PC-9 (cell line): ENCODE measurements around the gene FARSA. TPM values are rescaled to one million over a fixed set of nuclear protein-coding genes. Genes with fewer than 3 reads are reported as not detected.
A peak's percentile ranks its signal among the peaks of the same experiment; 100 is the strongest.

Experiments
- BruUV-seq: library from RNA; stranded (reverse); fragments of 400-500 nt; replicated peaks from 2 replicates; lab custom pipeline; 2021; lab: Mats Ljungman, UMichigan
- CTCF ChIA-PET: fragments of 300-600 bp; sonication (Branson Sonifier 250); formaldehyde crosslinking; loops from one replicate; lab custom pipeline; 2022; ENCODE audit warnings: antibody characterized with exemption; lab: Charles Lee
- POLR2A ChIA-PET: fragments of 300-600 bp; sonication (Branson Sonifier 250); formaldehyde crosslinking; loops from one replicate; lab custom pipeline; 2022; ENCODE audit warnings: antibody characterized with exemption; ENCODE audit not compliant: unreplicated experiment; lab: Charles Lee
- DNase-seq, 2 experiments: peaks; one replicate each; pipeline versions ENCODE4 v3.0.0 to v3.0.0-alpha.2; 2015 to 2022; ENCODE audit warnings: mixed read lengths in 1 of 2
- H2AFZ ChIP-seq: fragments of 200-600 bp; sonication (generic); 2 replicates; pipeline ENCODE4 v1.8.1; 2017; ENCODE audit warnings: antibody characterized with exemption
- H3F3A ChIP-seq: fragments of 200-600 bp; sonication (generic); 2 replicates; pipeline ENCODE4 v1.8.1; 2017; ENCODE audit warnings: antibody characterized with exemption, mild to moderate bottlenecking, low read depth; ENCODE audit not compliant: insufficient read depth
- H3K27ac ChIP-seq: fragments of 200-600 bp; sonication (generic); 2 replicates; pipeline ENCODE4 v1.6.1; 2016; ENCODE audit warnings: mixed run types
- H3K27me3 ChIP-seq: fragments of 200-600 bp; sonication (generic); 2 replicates; pipeline ENCODE4 v1.6.1; 2016; ENCODE audit warnings: low read depth, mixed run types; ENCODE audit not compliant: insufficient read depth
- H3K36me3 ChIP-seq: fragments of 200-600 bp; sonication (generic); 2 replicates; pipeline ENCODE4 v1.6.1; 2016; ENCODE audit warnings: low read depth, mixed run types
- H3K4me1 ChIP-seq: fragments of 200-600 bp; sonication (generic); replicated peaks from 2 replicates; pipeline ENCODE4 v1.6.1; 2016; ENCODE audit warnings: mixed run types; ENCODE audit not compliant: insufficient read depth
- H3K4me2 ChIP-seq: fragments of 200-600 bp; sonication (generic); 2 replicates; pipeline ENCODE4 v1.6.1; 2017; ENCODE audit warnings: mixed run types
- H3K4me3 ChIP-seq: fragments of 200-600 bp; sonication (generic); 2 replicates; pipeline ENCODE4 v1.6.1; 2016; ENCODE audit warnings: mixed run types
- H3K79me2 ChIP-seq: fragments of 200-600 bp; sonication (generic); 2 replicates; pipeline ENCODE4 v1.6.1; 2017; ENCODE audit warnings: low read depth, mixed run types
- H3K9me2 ChIP-seq: fragments of 200-600 bp; sonication (generic); 2 replicates; pipeline ENCODE4 v1.8.1; 2017; ENCODE audit warnings: mild to moderate bottlenecking; ENCODE audit not compliant: insufficient read depth
- H3K9me3 ChIP-seq: fragments of 200-600 bp; sonication (generic); 2 replicates; pipeline ENCODE4 v1.8.1; 2016; ENCODE audit warnings: low read depth; ENCODE audit not compliant: insufficient read depth
- H4K20me1 ChIP-seq: fragments of 200-600 bp; sonication (generic); 2 replicates; pipeline ENCODE4 v1.8.1; 2017; ENCODE audit not compliant: insufficient read depth
- EZH2 ChIP-seq: fragments of 200-600 bp; sonication (generic); IDR thresholded peaks from 2 replicates; pipeline ENCODE4 v1.8.0; 2017; ENCODE audit warnings: antibody characterized with exemption, low read depth
- intact Hi-C: fragments of 100-400 bp; cut with micrococcal nuclease; formaldehyde crosslinking; loops from one replicate; pipeline ENCODE4 v1.10.0; 2022; ENCODE audit not compliant: unreplicated experiment
- total RNA-seq: library from RNA; stranded (reverse); gene quantifications from 2 replicates; pipeline ENCODE4 v1.2.3, GENCODE V29; 2021
- TF ChIP-seq, protein P1 (sequence below): fragments of 200-600 bp; sonication (generic); conservative IDR thresholded peaks from 2 replicates; pipeline ENCODE4 v1.6.1; 2017; ENCODE audit warnings: mixed run types, antibody characterized with exemption, mild to moderate bottlenecking, moderate library complexity

Gene FARSA
- total RNA-seq, 1 experiment from 2014 or later = 53.7 TPM

DNA sequence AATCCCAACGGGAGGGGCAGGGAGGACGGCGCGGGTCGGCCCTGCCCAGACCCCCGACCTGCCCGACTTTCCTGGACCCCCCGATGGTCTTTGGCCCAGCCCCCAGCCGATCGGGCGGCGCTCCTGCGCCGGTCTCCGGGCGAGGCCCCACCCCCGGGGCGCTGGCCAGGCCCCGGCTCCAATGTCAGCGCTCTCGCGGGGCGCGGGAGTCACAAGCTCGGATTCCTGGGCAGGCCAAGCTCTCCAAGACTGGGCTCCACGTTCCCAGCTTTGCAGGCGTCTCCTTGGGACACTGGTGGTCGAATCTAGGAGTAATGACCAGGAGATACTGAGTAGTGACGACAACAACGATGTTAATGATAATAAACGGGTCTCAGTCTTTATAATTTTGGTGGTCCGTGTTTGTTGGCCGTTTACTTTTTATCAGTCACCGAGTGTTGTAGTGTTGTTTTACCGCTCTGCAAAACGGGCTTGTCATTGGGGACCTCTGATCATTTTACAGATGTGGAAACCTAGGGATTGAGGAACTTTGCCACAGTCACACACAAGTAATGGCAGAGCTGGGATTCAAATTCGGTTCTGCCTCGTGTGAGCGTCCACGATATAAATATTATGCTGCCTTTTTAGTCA lies 12.7 kb upstream of the FARSA start:
- peak; percentile 70 to 73 for DNase-seq
- TF ChIP-seq, protein P1, sequence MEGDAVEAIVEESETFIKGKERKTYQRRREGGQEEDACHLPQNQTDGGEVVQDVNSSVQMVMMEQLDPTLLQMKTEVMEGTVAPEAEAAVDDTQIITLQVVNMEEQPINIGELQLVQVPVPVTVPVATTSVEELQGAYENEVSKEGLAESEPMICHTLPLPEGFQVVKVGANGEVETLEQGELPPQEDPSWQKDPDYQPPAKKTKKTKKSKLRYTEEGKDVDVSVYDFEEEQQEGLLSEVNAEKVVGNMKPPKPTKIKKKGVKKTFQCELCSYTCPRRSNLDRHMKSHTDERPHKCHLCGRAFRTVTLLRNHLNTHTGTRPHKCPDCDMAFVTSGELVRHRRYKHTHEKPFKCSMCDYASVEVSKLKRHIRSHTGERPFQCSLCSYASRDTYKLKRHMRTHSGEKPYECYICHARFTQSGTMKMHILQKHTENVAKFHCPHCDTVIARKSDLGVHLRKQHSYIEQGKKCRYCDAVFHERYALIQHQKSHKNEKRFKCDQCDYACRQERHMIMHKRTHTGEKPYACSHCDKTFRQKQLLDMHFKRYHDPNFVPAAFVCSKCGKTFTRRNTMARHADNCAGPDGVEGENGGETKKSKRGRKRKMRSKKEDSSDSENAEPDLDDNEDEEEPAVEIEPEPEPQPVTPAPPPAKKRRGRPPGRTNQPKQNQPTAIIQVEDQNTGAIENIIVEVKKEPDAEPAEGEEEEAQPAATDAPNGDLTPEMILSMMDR = no peak
- TF ChIP-seq EZH2 = no peak
- H4K20me1 ChIP-seq = peaks cover 29% of the 10 kb centered on the region
- H2AFZ ChIP-seq = no peak overlapping the region; the same call in 1 of the 2 replicates
- POLR2A ChIA-PET = interaction anchor here (0.6 to 0.7 kb wide), 9 partner anchors 8 to 1625 kb away, joined by 3 to 19 read pairs (median 4); partner anchors contain the start of genes CALR, NDUFB7 and SYCE2
- intact Hi-C loops = no loop called here
- H3K27ac ChIP-seq = peak overlapping the region; percentile 89
- CTCF ChIA-PET = interaction anchor here (0.6 to 1.0 kb wide), 3 partner anchors 19 to 61 kb away, joined by 3 to 4 read pairs (median 4); no protein-coding TSS in a partner anchor
- peaks cover 43% of the 10 kb centered on the region for H3K36me3 ChIP-seq
- H3K4me2 ChIP-seq = peak overlapping the region; percentile 97
- no peaks in the 10 kb centered on the region for H3K9me3 ChIP-seq
- no peaks in the 10 kb centered on the region for H3K27me3 ChIP-seq
- H3K4me1 ChIP-seq = peaks cover 23% of the 10 kb centered on the region
- no peaks in the 10 kb centered on the region for H3K9me2 ChIP-seq
- peak overlapping the region; percentile 77 for H3K4me3 ChIP-seq
- H3K79me2 ChIP-seq = peaks cover 39% of the 10 kb centered on the region
- no TSS peak for BruUV-seq
- peaks cover 92% of the 10 kb centered on the region for H3F3A ChIP-seq

DNA sequence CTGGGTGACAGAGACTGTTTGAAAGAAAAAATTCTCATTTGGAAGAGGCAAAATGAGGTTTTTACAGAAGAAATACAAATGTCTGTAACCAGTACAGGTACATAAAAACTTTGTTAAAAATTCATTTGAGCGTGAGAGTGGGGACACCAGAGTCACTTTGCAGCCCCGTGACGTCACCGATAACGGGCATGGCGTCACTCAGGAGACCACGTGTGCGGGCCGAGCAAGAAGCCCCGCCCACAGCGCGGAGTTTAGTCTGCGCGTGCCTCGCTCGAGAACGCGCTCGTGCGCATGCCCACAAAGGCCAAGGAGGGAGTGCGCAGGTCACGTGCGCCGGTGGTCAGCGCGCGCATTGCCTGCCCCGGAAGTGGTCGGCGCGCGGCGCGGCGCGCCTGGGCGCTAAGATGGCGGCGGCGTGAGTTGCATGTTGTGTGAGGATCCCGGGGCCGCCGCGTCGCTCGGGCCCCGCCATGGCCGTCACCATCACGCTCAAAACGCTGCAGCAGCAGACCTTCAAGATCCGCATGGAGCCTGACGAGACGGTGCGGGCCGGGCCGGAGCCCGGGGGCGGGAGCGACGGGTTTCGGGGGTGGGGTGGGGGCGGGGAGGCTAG lies 12.1 kb upstream of the FARSA start, which contains the start of gene RAD23A:
TSS of gene RAD23A (plus strand) at position 384 of the 613 bp plus-strand sequence. CDS start at position 471, 87 bp downstream.
- DNase-seq = peak; percentile 92 to 96
- peaks cover 49% of the 10 kb centered on the region for H3K36me3 ChIP-seq
- H3F3A ChIP-seq = peaks cover 92% of the 10 kb centered on the region
- TF ChIP-seq EZH2 = no peak
- TF ChIP-seq, protein P1 = no peak
- peaks cover 46% of the 10 kb centered on the region for H3K79me2 ChIP-seq
- CTCF ChIA-PET = interaction anchor here (0.6 to 1.0 kb wide), 3 partner anchors 20 to 60 kb away, joined by 3 to 4 read pairs (median 4); no protein-coding TSS in a partner anchor
- no peaks in the 10 kb centered on the region for H3K27me3 ChIP-seq
- H3K4me2 ChIP-seq = peak within 1 kb of the TSS; percentile 97
- H3K9me3 ChIP-seq = no peaks in the 10 kb centered on the region
- POLR2A ChIA-PET = interaction anchor here (0.6 to 0.7 kb wide), 2 partner anchors 7 to 12 kb away, joined by 4 read pairs; partner anchors contain the start of gene CALR
- H3K27ac ChIP-seq = peak within 1 kb of the TSS; percentile 89
- H3K4me1 ChIP-seq = peaks cover 23% of the 10 kb centered on the region
- no peak within 1 kb of the TSS; the same call in 1 of the 2 replicates for H2AFZ ChIP-seq
- H4K20me1 ChIP-seq = peaks cover 29% of the 10 kb centered on the region
- intact Hi-C loops = no loop called here
- peak within 1 kb of the TSS; percentile 77 for H3K4me3 ChIP-seq
- H3K9me2 ChIP-seq = no peaks in the 10 kb centered on the region
- BruUV-seq = TSS peak; percentile 58

DNA sequence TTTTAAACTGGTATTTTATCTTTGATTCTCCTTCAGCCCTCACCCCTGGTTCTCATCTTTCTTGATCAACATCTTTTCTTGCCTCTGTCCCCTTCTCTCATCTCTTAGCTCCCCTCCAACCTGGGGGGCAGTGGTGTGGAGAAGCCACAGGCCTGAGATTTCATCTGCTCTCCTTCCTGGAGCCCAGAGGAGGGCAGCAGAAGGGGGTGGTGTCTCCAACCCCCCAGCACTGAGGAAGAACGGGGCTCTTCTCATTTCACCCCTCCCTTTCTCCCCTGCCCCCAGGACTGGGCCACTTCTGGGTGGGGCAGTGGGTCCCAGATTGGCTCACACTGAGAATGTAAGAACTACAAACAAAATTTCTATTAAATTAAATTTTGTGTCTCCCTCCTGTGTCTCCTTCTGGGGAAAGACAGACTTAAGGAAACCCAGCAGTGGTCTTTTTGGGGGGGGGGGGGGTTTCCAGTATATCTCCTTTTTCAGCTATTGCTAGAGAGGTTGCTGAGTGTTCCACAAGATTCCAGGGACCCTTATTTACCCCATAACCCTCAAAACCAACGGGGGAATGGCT lies 10.7 kb upstream of the FARSA start:
- BruUV-seq = no TSS peak
- ChIA-PET POLR2A (no interaction called here), CTCF (no interaction called here)
- Histone ChIP-seq H3K79me2 (peaks cover 60% of the 10 kb centered on the region), H4K20me1 (peaks cover 37% of the 10 kb centered on the region), H3K4me1 (peaks cover 34% of the 10 kb centered on the region), H3K9me3 (no peaks in the 10 kb centered on the region), H3K9me2 (no peaks in the 10 kb centered on the region), H3F3A (peaks cover 90% of the 10 kb centered on the region), H3K27me3 (no peaks in the 10 kb centered on the region), H2AFZ (no peak overlapping the region), H3K4me2 (peak overlapping the region; percentile 39), H3K36me3 (peaks cover 52% of the 10 kb centered on the region), H3K4me3 (no peak overlapping the region), H3K27ac (peak overlapping the region; percentile 89; the same call in 1 of the 2 replicates)
- no peak for DNase-seq
- intact Hi-C loops = no loop called here
- TF ChIP-seq EZH2 = no peak
- TF ChIP-seq, protein P1 = no peak
